ENCODE data around the gene IFRD1.

Gene IFRD1

GRCh38 chr7:112521942-112522341 lies 71.7 kb downstream of the IFRD1 start:
- no peak for DNase-seq

GRCh38 chr7:112523871-112524270 lies 73.6 kb downstream of the IFRD1 start:
- DNase-seq = no peak
